H9 (cell line): ENCODE measurements around the gene HHEX. TPM values are rescaled to one million over a fixed set of nuclear protein-coding genes. Genes with fewer than 3 reads are reported as not detected.

Experiments used
- DNase-seq: peaks from one replicate; pipeline ENCODE4 v3.0.0-alpha.2; 2017
- H2AFZ ChIP-seq: one replicate; pipeline ENCODE4 v1.6.1; 2013; ENCODE audit warnings: mild to moderate bottlenecking, low read length, control low read depth, moderate library complexity
- H2AK5ac ChIP-seq: 2 replicates; pipeline ENCODE4 v1.6.1; 2013; ENCODE audit warnings: low read length, control low read depth, mixed read lengths; ENCODE audit not compliant: insufficient read length
- H2BK120ac ChIP-seq: one replicate; pipeline ENCODE4 v1.6.1; 2013; ENCODE audit warnings: low read depth, mild to moderate bottlenecking, low read length, control low read depth, inconsistent platforms; ENCODE audit not compliant: poor library complexity, severe bottlenecking
- H2BK12ac ChIP-seq: 2 replicates; pipeline ENCODE4 v1.6.1; 2013; ENCODE audit warnings: low read length, control low read depth, mixed read lengths, low read depth; ENCODE audit not compliant: insufficient read length
- H2BK15ac ChIP-seq: 2 replicates; pipeline ENCODE4 v1.6.1; 2013; ENCODE audit warnings: low read depth, low read length, control low read depth
- H2BK20ac ChIP-seq: one replicate; pipeline ENCODE4 v1.6.1; 2013; ENCODE audit warnings: low read depth, mild to moderate bottlenecking, low read length, control low read depth, inconsistent platforms; ENCODE audit not compliant: poor library complexity, severe bottlenecking
- H2BK5ac ChIP-seq: 2 replicates; pipeline ENCODE4 v1.6.1; 2013; ENCODE audit warnings: low read length, control low read depth, mixed read lengths; ENCODE audit not compliant: insufficient read length
- H3K14ac ChIP-seq: 2 replicates; pipeline ENCODE4 v1.6.1; 2013; ENCODE audit warnings: low read length, control low read depth; ENCODE audit not compliant: insufficient read depth
- H3K18ac ChIP-seq: 2 replicates; pipeline ENCODE4 v1.6.1; 2013; ENCODE audit warnings: low read depth, mild to moderate bottlenecking, mixed read lengths, low read length, control low read depth; ENCODE audit not compliant: insufficient read length
- H3K23ac ChIP-seq: 2 replicates; pipeline ENCODE4 v1.6.1; 2013; ENCODE audit warnings: low read length, control low read depth, mixed read lengths, low read depth; ENCODE audit not compliant: insufficient read length
- H3K23me2 ChIP-seq: 2 replicates; pipeline ENCODE4 v1.6.1; 2013; ENCODE audit warnings: low read depth, mild to moderate bottlenecking, mixed read lengths, low read length, control low read depth; ENCODE audit not compliant: insufficient read length, poor library complexity, severe bottlenecking
- H3K27ac ChIP-seq: 2 replicates; pipeline ENCODE4 v1.5.1; 2013; ENCODE audit warnings: low read length, control low read depth, mixed read lengths, low read depth; ENCODE audit not compliant: insufficient read length
- H3K27me3 ChIP-seq: 2 replicates; pipeline ENCODE4 v1.6.1; 2013; ENCODE audit warnings: low read length, control low read depth, inconsistent platforms; ENCODE audit not compliant: insufficient read depth
- H3K4ac ChIP-seq: 2 replicates; pipeline ENCODE4 v1.6.1; 2013; ENCODE audit warnings: low read depth, mild to moderate bottlenecking, control low read depth, inconsistent platforms, low read length, moderate library complexity
- H3K4me1 ChIP-seq: 2 replicates; pipeline ENCODE4 v1.6.1; 2013; ENCODE audit warnings: low read length, control low read depth, inconsistent platforms; ENCODE audit not compliant: insufficient read depth
- H3K4me2 ChIP-seq: 2 replicates; pipeline ENCODE4 v1.6.1; 2013; ENCODE audit warnings: low read length, control low read depth, mixed read lengths; ENCODE audit not compliant: insufficient read length, insufficient read depth
- H3K56ac ChIP-seq: 2 replicates; pipeline ENCODE4 v1.6.1; 2013; ENCODE audit warnings: low read depth, mild to moderate bottlenecking, mixed read lengths, low read length, control low read depth; ENCODE audit not compliant: insufficient read length
- H3K79me1 ChIP-seq: 2 replicates; pipeline ENCODE4 v1.6.1; 2013; ENCODE audit warnings: low read depth, mild to moderate bottlenecking, moderate library complexity, low read length, control low read depth, inconsistent platforms; ENCODE audit not compliant: insufficient read depth, poor library complexity, severe bottlenecking
- H3K79me2 ChIP-seq: 2 replicates; pipeline ENCODE4 v1.6.1; 2013; ENCODE audit warnings: low read length, control low read depth, inconsistent platforms; ENCODE audit not compliant: insufficient read depth
- H3K9ac ChIP-seq: 2 replicates; pipeline ENCODE4 v1.6.1; 2013; ENCODE audit warnings: low read length, control low read depth, mixed read lengths; ENCODE audit not compliant: insufficient read length; ENCODE audit errors: extremely low read depth
- H3K9me3 ChIP-seq: one replicate; pipeline ENCODE4 v1.6.1; 2013; ENCODE audit warnings: low read depth, low read length, inconsistent platforms; ENCODE audit not compliant: control insufficient read depth
- H3T11ph ChIP-seq: one replicate; pipeline ENCODE4 v1.6.1; 2013; ENCODE audit warnings: mild to moderate bottlenecking, low read length, control low read depth, inconsistent platforms
- H4K20me1 ChIP-seq: one replicate; pipeline ENCODE4 v1.6.1; 2013; ENCODE audit not compliant: control insufficient read depth, insufficient read length, insufficient read depth
- H4K5ac ChIP-seq: 2 replicates; pipeline ENCODE4 v1.6.1; 2013; ENCODE audit warnings: low read depth, mild to moderate bottlenecking, mixed read lengths, low read length, control low read depth; ENCODE audit not compliant: insufficient read length
- H4K8ac ChIP-seq: replicated peaks from 2 replicates; pipeline ENCODE4 v1.6.1; 2013; ENCODE audit warnings: low read length, control low read depth, mixed read lengths, low read depth; ENCODE audit not compliant: insufficient read length
- H4K91ac ChIP-seq: 2 replicates; pipeline ENCODE4 v1.6.1; 2013; ENCODE audit warnings: low read depth, mild to moderate bottlenecking, moderate library complexity, mixed read lengths, low read length, control low read depth; ENCODE audit not compliant: insufficient read length
- H3K27ac Mint-ChIP-seq, 3 experiments: 2 replicates in 2 of 3; 3 replicates in 1 of 3; pipeline ENCODE4 v1.8.0; 2020 to 2021; ENCODE audit warnings: mixed read lengths in 3 of 3, mild to moderate bottlenecking in 1 of 3, moderate library complexity in 1 of 3
- H3K27me3 Mint-ChIP-seq: 2 replicates; pipeline ENCODE4 v1.8.0; 2021; ENCODE audit warnings: low read depth, mild to moderate bottlenecking, moderate library complexity, mixed read lengths
- H3K36me3 Mint-ChIP-seq, 3 experiments: 2 replicates in 2 of 3; 3 replicates in 1 of 3; pipeline ENCODE4 v1.8.0; 2020 to 2021; ENCODE audit warnings: low read depth in 3 of 3, mixed read lengths in 3 of 3; ENCODE audit not compliant: insufficient read depth in 1 of 3
- H3K4me1 Mint-ChIP-seq, 2 experiments: 2 replicates each; pipeline ENCODE4 v1.8.0; 2020; ENCODE audit warnings: mixed read lengths in 2 of 2
- H3K4me3 Mint-ChIP-seq, 2 experiments: 2 replicates in 1 of 2; 3 replicates in 1 of 2; pipeline ENCODE4 v1.8.0; 2020 to 2021; ENCODE audit warnings: mild to moderate bottlenecking in 2 of 2, mixed read lengths in 2 of 2, moderate library complexity in 1 of 2
- H3K9me3 Mint-ChIP-seq, 2 experiments: 2 replicates in 1 of 2; 3 replicates in 1 of 2; pipeline ENCODE4 v1.8.0; 2020; ENCODE audit warnings: mild to moderate bottlenecking in 2 of 2, mixed read lengths in 2 of 2, moderate library complexity in 1 of 2
- total RNA-seq: library from RNA; stranded (reverse); gene quantifications from 2 replicates; pipeline ENCODE4 v1.2.1, GENCODE V29; 2021
- TF ChIP-seq, protein P1 (sequence below): fragments of 200-600 bp; sonication (generic); conservative IDR thresholded peaks from 3 replicates; pipeline ENCODE4 v1.8.0; 2021; ENCODE audit warnings: antibody characterized with exemption, mild to moderate bottlenecking

HHEX gene
- total RNA-seq, 1 experiment from 2014 or later: 2.2 TPM

DNA sequence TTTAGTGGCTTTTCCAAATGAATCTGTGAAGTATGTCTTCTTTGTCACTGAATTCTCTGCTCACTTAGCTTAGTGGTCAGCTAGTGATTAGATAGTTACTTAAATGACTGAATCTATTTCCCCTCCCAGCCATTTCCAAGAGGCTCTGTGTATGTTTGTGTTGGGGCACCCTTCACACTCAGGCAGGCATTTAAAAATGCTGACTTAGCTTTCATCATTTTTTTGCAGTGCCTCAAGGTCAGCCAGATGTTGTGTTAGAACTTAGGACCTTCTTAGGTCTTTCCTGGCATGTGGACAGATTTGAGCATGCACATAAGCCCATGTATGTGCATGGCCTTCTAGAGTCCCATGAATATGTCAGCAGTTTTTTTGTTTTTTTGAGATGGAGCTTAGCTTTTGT, 25.4 kb upstream of the HHEX start:
- Histone ChIP-seq H2BK120ac (no peak overlapping the region), H3K14ac (no peak overlapping the region), H3K79me1 (no peaks in the 10 kb centered on the region), H2AK5ac (no peak overlapping the region), H3T11ph (no peak overlapping the region), H2AFZ (no peak overlapping the region), H3K23ac (no peak overlapping the region), H4K91ac (no peak overlapping the region), H2BK5ac (no peak overlapping the region), H2BK20ac (no peak overlapping the region), H3K27ac (no peak overlapping the region), H4K5ac (no peak overlapping the region), H3K56ac (no peak overlapping the region), H3K4ac (no peak overlapping the region), H3K4me1 (no peaks in the 10 kb centered on the region), H3K79me2 (no peaks in the 10 kb centered on the region), H3K9me3 (no peaks in the 10 kb centered on the region), H4K8ac (no peak overlapping the region), H2BK12ac (no peak overlapping the region), H3K27me3 (no peaks in the 10 kb centered on the region), H4K20me1 (no peaks in the 10 kb centered on the region), H3K4me2 (no peak overlapping the region), H2BK15ac (no peak overlapping the region), H3K18ac (no peak overlapping the region), H3K9ac (no peak overlapping the region), H3K23me2 (no peaks in the 10 kb centered on the region)
- Mint-ChIP-seq H3K36me3 (peaks cover 0 to 9% (median 0%) of the 10 kb centered on the region in 3 experiments; a peak in 3 of 7 replicates), H3K4me3 (no peak overlapping the region), H3K27me3 (no peaks in the 10 kb centered on the region), H3K9me3 (peaks cover 12 to 15% of the 10 kb centered on the region in 2 experiments), H3K4me1 (no peaks in the 10 kb centered on the region), H3K27ac (no peak overlapping the region; a peak in 1 of 7 replicates)
- TF ChIP-seq, protein P1, sequence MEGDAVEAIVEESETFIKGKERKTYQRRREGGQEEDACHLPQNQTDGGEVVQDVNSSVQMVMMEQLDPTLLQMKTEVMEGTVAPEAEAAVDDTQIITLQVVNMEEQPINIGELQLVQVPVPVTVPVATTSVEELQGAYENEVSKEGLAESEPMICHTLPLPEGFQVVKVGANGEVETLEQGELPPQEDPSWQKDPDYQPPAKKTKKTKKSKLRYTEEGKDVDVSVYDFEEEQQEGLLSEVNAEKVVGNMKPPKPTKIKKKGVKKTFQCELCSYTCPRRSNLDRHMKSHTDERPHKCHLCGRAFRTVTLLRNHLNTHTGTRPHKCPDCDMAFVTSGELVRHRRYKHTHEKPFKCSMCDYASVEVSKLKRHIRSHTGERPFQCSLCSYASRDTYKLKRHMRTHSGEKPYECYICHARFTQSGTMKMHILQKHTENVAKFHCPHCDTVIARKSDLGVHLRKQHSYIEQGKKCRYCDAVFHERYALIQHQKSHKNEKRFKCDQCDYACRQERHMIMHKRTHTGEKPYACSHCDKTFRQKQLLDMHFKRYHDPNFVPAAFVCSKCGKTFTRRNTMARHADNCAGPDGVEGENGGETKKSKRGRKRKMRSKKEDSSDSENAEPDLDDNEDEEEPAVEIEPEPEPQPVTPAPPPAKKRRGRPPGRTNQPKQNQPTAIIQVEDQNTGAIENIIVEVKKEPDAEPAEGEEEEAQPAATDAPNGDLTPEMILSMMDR: no peak
- DNase-seq: no peak
